HG03095 (cell line): ENCODE data around the gene PDIA2.
A peak's percentile ranks its signal among the peaks of the same experiment; 100 is the strongest.
"Not testable (repeated sequence)": the region's sequence is repeated elsewhere in the genome, so short reads cannot be mapped to it uniquely, and the experiment has no call there.

ENCODE experiments used
- ATAC-seq: cut with Tn5 transposase; IDR thresholded peaks from one replicate; pipeline ENCODE4 v1.9.1; 2021; ENCODE audit warnings: moderate library complexity; ENCODE audit not compliant: unreplicated experiment

PDIA2 gene, protein sequence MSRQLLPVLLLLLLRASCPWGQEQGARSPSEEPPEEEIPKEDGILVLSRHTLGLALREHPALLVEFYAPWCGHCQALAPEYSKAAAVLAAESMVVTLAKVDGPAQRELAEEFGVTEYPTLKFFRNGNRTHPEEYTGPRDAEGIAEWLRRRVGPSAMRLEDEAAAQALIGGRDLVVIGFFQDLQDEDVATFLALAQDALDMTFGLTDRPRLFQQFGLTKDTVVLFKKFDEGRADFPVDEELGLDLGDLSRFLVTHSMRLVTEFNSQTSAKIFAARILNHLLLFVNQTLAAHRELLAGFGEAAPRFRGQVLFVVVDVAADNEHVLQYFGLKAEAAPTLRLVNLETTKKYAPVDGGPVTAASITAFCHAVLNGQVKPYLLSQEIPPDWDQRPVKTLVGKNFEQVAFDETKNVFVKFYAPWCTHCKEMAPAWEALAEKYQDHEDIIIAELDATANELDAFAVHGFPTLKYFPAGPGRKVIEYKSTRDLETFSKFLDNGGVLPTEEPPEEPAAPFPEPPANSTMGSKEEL

DNA sequence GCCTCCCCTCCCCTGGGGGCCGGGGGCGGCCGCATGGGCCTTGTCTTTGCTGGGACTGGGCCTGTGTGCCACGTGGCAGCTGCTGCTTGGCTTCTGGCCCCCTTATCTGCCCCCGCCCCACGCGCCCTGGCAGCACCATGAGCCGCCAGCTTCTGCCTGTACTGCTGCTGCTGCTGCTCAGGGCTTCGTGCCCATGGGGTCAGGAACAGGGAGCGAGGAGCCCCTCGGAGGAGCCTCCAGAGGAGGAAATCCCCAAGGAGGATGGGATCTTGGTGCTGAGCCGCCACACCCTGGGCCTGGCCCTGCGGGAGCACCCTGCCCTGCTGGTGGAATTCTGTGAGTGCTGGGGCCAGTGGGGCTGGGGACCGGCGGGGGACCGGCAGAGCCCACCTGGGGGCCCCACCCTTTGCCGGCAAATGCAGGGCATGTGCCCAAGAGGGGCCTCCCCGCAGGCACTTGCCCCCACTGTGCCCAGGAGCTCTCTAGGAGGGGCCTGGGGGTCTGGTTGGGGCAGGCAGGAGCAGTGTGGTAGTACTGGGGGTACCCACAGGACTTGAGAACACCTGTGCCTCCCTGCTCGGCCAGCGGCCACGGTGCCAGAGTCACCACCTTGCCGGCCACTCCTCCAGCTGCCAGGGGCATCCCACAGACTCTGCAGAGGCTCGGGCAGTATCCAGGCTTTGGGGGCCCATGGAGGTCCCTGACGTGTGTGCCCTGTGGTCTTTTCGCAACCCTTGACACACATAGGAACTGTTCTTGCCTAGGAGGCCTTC lies at the start of gene PDIA2:
Gene PDIA2 (plus strand): TSS at position 132 of the 773 bp plus-strand sequence. CDS start 6 bp downstream, at position 138.
- ATAC-seq = no peak

DNA sequence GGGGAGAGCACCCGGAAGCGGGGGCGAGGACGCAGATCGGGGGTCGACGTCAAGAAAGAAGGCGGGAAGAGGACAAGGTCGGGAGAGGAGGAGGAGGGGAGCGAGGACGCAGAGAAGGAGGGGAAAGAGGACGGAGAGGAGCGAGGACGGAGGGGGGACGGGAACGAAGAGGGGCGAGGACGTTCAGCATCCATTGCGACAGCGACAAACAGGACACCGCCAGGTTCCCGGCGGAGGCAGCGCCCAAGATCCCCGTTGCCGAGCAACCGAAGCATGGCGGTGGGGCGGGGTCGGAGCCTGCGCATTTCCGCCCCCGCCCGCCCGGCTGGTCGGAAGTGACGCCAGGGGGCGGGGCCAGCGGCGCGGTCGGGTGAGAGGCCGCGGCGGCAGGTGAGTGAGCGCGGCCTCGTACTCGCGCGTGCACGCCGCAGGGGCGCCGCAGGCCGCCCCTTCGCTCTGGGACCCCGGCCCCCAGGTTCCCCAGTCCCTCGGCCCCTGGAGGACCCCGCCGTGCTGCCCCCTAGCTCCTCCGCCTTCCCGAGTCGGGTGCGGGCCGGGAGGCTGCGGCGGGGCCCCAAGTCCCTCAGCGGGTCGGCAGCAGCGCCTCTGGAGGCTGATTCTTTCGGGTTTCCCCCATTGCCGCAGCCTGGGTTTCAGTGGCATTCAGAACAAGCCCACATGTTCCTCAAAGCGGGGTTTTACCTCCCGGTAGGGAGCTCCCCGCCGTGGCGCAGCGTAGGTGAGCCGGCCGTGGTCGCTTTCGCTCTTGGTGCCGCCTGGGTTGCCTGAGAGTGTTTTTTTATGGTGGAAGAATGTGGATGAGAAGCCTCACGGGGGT lies 48.3 kb upstream of the PDIA2 start, which contains the start of gene FAM234A:
Gene FAM234A (plus strand): TSS at position 354 of the 838 bp plus-strand sequence. CDS start 19,593 bp downstream, outside the sequence.
- peak; percentile 83 for ATAC-seq

DNA sequence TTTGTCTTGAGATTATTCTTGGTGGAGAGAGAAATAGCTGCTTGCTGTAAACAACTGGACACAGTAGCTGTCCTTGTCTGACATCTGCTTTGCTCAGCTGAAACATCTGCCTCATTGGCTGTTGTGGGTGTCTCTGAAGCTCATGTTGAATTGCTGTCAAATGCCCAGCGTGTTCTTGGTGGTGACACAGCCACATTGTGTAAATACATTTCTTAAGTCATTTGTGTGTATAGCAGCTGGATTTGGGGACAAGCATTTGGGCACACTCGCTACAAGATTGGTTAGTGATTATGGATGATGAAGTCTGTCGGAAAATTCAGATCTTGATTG lies 43.1 kb upstream of the PDIA2 start:
- ATAC-seq = no peak

DNA sequence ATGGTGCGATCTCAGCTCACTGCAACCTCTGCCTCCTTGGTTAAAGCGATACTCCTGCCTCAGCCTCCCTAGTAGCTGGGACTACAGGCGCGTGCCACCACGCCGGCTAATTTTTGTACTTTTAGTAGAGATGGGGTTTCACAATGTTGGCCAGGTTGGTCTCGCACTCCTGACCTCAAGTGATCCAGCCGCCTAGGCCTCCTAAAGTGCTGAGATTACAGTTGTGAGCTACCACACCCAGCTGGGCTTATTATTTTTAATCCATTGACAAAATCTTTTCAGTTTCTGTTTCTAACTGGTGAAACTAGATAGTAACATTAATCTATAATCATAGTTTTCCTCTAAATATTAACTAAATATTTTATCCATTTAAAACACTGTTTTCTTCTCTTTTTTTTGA lies 42.4 kb upstream of the PDIA2 start:
- ATAC-seq = no peak

DNA sequence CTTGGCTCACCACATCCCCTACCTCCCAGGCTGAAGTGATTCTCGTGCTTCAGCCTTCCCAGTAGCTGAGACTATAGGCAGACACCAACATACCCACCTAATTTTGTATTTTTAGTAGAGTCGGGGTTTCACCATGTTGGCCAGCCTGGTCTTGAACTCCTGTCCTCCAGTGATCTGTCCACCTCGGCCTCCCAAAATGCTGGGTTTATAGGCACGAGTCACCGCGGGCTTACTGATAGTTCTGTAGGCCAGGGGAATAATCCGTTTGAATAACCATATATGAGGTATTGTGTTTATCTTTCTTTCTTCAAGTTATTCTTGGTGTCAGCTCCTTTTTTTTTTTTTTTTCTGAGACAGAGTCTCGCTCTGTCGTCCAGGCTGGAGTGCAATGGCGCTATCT lies 40.7 kb upstream of the PDIA2 start:
- ATAC-seq = no peak

DNA sequence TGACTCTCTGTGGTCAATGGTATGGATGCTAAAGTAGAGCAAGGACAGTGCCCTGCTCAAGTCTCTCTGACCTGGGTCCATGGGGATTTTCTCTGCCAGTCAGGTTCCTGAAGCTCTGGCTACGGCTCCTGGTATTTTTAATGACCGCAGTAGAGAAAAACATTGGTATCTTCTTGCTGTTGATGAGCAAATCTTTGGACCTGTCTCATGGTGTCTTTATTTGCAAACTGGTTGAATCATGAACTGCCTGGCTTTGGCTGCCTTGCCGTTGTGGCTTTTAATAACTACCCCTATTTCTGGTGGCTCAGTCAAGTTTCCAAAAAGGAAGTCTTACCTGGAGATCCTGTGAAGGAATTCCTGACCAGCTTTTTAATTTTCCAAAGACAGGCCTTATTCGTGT lies 39.6 kb upstream of the PDIA2 start:
- no peak for ATAC-seq

DNA sequence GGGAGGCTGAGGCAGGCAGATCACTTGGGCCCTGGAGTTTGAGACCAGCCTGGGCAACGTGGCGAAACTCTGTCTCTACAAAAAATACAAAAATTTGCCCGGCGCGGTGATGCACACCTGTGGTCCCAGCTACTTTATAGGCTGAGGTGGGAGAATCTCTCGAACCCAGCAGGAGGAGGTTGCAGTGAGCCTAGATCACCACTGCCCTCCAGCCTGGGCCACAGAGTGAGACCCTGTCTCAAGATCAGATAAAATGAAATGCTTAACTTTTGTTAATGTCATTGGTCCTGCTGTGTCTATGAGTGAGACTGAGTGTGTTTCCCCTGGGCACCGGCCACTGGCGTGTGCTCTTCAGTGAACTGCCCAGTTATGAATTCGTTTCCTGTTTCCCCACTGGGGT lies 37.9 kb upstream of the PDIA2 start:
- ATAC-seq = no peak

DNA sequence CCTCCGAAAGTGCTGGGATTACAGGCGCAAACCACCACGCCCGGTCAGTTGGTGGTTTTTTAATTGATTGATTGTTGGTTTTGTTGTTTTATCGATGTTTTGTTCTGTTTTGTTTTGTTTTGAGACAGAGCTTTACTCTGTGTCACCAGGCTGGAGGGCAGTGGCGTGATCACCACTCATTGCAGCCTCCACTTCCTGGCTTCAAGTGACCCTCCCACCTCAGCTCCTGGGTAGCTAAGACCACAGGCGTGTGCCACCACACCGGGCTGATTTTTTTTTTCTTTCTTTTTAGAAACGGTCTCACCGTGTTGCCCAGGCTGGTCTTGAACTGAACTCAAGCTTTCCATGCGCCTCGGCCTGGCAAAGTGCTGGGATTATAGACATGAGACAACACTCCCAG lies 35.9 kb upstream of the PDIA2 start:
- no peak for ATAC-seq

DNA sequence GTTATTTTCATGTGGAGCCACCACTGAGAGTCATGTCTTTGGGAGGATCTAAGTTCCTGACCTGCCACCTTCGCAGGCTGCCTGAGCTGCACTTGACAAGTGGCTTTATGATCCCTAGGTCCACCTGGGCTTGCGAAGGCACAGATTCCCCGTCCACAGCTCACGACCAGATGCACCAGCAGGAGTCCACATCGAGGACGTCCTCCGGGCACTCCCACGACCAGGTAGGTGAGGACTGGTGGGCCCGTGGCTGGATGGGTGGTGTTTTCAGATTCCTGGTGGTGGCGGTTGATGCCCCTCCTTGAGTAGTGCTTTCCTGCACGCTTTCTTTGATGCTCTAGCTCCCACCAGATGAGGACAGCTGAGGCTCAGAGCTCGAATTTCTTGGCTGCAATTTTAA lies 33.5 kb upstream of the PDIA2 start:
- no peak for ATAC-seq

DNA sequence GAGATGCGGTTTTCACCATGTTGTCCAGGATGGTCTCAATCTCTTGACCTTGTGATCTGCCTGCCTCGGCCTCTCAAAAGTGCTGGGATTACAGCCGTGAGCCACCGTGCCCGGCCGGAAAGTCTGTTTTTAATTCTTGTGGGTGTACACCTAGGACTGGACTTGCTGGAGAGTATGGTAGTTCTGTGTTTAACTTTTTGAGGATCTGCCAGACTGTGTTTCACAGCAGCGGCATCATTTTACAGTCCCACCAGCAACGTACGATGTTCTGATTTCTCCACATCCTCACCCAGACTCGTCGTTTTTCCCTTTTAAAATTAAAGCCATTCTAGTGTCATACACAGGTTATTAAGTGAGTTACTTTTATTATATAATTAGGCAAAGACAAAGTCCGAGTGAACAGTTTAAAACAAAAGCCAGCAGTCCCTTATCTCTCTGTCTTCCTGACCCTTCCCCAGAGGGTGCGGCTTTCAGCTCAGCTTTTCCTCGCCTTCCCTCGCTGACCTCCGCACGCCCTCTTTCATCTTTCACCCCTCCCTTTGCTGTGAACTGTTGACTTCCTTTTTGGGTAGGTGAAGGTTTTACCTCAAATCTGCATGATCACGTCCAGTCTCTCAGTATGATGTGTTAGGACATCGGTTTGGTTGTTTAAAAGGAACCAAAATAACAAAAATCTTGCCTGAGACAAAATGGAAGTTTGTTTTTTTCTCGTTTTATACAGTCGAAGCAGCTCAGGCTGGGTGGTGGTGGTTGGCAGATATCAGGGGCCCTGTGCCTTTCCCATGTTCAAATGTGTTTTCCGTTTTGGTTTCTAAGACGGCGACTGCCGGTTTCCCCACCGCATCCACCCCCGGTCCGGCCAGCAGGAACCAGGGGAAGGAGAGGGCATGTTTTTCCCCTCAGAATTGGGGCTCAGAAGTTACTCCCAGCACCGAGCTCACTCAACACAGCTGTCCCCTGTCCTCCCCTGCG lies 30.3 kb upstream of the PDIA2 start:
- no peak for ATAC-seq

DNA sequence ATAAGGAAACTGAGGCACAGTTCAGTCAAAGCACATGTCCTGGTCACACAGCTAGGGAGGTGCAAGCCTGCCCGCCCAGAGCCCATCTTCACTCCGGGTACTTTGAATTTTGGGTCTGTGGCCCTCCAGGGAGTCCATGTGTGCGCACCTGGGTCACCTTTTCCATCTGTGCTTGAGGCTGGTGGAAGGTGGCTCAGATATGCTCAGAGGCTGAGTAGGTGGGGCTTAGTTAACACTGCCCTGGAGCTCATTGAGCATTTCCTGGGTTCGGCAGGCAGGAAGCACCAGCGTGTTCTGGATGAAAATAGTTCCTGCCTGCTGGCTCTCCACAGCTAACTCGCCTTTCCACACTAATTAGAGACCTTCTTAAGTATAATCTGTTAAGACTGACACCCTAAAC lies 29.1 kb upstream of the PDIA2 start:
- ATAC-seq = no peak

DNA sequence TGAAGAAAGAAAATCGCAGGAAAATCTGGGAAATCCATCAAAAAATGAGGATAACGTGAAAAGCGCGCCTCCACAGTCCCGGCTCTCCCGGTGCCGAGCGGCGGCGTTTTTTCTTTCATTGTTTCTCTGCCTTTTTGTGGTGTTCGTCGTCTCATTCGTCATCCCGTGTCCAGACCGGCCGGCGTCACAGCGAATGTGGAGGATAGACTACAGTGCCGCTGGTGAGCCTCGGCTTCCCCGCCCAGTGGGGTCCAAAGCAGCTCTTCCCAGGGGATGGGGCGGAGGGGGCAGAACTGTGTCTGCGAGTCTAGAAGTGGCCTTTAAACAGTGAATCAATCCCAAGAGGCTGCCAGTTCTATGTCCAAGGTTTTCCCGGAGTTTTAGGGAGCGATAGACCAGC lies 28.5 kb upstream of the PDIA2 start:
- ATAC-seq = no peak

DNA sequence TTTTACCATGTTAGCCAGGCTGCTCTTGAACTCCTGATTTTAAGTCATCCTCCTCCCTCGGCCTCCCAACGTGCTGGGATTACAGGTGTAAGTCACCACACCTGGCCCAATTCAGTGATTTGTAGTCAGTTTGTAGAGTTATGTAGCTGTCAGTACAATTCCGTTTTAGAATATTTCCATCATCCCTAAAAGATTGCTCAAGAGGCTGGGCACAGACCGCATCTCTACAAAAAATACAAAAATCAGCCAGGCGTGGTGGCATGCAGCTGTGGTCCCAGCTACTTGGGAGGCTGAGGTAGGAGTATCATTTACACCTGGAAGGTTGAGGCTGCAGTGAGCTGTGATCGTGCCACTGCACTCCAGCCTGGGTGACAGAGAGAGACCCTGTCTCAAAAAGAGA lies 27.8 kb upstream of the PDIA2 start:
- no peak for ATAC-seq

DNA sequence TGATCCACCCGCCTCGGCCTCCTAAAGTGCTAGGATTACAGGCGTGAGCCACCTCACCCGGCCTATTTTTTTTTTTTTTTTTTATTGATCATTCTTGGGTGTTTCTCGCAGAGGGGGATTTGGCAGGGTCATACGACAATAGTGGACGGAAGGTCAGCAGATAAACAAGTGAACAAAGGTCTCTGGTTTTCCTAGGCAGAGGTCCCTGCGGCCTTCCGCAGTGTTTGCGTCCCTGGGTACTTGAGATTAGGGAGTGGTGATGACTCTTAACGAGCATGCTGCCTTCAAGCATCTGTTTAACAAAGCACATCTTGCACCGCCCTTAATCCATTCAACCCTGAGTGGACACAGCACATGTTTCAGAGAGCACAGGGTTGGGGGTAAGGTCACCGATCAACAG lies 24.9 kb upstream of the PDIA2 start:
- not testable (repeated sequence) for ATAC-seq

DNA sequence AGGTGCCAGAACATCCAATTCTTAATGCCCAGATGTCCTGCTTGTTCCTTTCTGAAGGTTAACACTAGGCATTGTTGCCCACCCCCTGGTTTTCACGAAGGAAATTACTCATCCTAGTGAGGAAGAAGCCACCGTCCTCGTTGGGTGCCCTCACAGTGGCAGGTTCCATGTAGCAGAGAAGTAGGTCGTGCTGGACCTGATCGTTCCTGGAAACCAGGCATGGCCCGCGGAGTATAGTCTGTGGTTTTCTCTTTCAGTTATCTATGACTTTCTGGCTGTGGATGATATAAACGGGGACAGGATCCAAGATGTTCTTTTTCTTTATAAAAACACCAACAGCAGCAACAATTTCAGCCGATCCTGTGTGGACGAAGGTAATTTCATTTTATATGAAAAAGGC lies 23.7 kb upstream of the PDIA2 start:
- ATAC-seq = no peak

DNA sequence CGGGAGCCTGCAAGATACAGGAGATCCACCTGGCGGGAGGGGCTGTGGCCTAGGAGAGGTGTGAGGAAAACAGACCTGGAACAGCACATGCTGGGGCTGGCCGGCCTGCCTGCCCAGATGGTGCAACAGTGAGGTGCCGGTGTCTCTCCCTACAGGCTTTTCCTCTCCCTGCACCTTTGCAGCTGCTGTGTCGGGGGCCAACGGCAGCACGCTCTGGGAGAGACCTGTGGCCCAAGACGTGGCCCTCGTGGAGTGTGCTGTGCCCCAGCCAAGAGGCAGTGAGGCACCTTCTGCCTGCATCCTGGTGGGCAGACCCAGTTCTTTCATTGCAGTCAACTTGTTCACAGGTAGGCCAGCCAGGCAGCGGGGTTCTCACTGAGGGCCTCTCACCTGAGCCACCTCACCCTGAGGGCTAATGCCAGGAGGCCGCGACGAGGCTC lies 23.1 kb upstream of the PDIA2 start:
- no peak for ATAC-seq

DNA sequence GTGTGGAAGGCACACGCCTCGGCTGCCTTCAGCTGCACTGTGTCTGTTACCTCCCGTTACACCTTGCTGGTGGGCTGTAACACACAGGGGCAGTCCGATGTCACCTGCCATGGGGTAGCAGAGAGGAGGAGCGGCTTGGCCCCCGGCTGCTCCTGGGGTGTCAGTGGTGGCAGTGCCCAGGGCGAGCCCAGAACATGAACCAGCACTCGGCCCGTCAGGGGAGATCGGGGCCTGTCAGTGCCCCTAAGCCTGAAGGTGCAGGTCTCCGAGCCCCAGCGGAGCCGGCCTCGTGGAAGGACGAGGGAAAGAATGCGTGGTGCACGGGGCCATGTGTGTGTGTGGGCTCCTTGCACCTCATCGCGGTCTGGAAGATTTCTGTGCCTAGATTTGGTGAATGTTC lies 22.6 kb upstream of the PDIA2 start:
- ATAC-seq = no peak

DNA sequence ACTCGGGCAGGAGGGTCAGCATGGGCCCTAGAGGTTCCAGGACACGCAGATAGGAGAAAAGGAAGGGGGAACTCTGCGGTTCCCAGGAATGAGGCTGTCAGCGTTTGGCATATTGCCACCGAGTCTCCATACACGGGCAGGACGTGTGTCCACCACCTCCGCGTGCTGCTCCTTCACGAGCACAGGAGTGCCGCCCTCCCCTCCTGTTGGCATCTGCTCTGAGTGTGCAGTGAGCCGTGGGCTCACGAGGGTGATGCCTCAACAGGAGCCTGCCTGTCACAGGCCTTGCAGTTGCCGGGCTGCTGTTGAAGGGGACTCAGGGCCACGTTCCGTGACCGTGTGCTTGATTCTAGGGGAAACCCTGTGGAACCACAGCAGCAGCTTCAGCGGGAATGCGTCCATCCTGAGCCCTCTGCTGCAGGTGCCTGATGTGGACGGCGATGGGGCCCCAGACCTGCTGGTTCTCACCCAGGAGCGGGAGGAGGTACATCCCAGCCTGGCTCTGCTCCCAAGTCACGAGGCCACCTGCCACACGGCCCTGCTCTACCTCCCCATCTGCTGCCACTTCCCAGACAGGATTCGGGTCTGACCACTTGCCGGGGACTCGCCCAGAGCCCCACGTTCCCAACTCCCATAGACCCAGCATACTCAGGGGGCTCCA lies 21.8 kb upstream of the PDIA2 start:
- no peak for ATAC-seq

DNA sequence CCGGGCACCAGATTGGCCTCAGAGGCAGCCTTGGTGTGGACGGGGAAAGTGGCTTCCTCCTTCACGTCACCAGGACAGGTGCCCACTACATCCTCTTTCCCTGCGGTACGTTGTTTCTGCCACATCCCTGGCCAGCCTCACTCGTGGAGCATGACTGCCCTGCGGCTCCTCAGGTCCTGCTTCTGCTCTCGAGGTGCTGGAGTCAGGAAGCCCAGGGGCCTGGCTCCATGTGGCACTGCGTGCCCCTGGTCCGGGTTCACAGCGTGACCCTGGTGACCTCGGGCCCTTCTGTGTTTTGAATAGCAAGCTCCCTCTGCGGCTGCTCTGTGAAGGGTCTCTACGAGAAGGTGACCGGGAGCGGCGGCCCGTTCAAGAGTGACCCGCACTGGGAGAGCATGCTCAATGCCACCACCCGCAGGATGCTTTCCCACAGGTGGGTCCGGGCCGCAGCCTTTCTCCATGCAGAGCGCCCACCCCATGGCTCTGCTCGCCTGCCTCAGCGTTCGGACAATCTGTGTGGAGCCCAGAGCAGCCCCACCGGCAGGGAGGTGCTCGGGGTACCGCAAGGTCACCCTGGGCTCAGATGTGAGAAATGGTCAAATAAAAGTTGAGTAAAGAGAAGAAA lies 20.7 kb upstream of the PDIA2 start:
- no peak for ATAC-seq
